SK-N-SH treated with all-trans-retinoic acid at 6 μM for 48 hours (cell line): ENCODE measurements around the gene MAP3K3.

Source experiments
- ARNTL ChIP-seq: fragments of 450-650 bp; formaldehyde crosslinking; IDR thresholded peaks from 2 replicates; pipeline ENCODE4 v1.5.0; 2020; ENCODE audit warnings: low read depth, mild to moderate bottlenecking, moderate library complexity, borderline replicate concordance
- BACH2 ChIP-seq: fragments of 250-450 bp; sonication (Bioruptor Pico); IDR thresholded peaks from 2 replicates; pipeline ENCODE4 v1.9.0; 2021; ENCODE audit warnings: mild to moderate bottlenecking, borderline replicate concordance
- CSDC2 ChIP-seq: fragments of 250-450 bp; sonication (Bioruptor Pico); IDR thresholded peaks from 2 replicates; pipeline ENCODE4 v1.5.0; 2020; ENCODE audit warnings: mild to moderate bottlenecking, moderate library complexity
- GLIS3 ChIP-seq: fragments of 250-450 bp; sonication (Bioruptor Pico); IDR thresholded peaks from 2 replicates; pipeline ENCODE4 v1.5.0; 2020; ENCODE audit warnings: mild to moderate bottlenecking, moderate library complexity
- OSR1 ChIP-seq: fragments of 250-450 bp; sonication (Bioruptor Pico); IDR thresholded peaks from 2 replicates; pipeline ENCODE4 v1.8.0; 2022; ENCODE audit warnings: moderate library complexity, mild to moderate bottlenecking, inconsistent platforms
- PATZ1 ChIP-seq: fragments of 250-450 bp; sonication (Bioruptor Pico); IDR thresholded peaks from 2 replicates; pipeline ENCODE4 v1.8.0; 2020; ENCODE audit warnings: mild to moderate bottlenecking, moderate library complexity, borderline replicate concordance
- PPARA ChIP-seq: fragments of 250-450 bp; sonication (Bioruptor Pico); IDR thresholded peaks from 2 replicates; pipeline ENCODE4 v1.5.0; 2020; ENCODE audit warnings: mild to moderate bottlenecking, borderline replicate concordance
- RARB ChIP-seq: fragments of 250-450 bp; sonication (Bioruptor Pico); IDR thresholded peaks from 2 replicates; pipeline ENCODE4 v1.8.0; 2021; ENCODE audit warnings: mild to moderate bottlenecking, moderate library complexity
- TCF4 ChIP-seq: fragments of 250-450 bp; sonication (Bioruptor Pico); IDR thresholded peaks from 2 replicates; pipeline ENCODE4 v1.8.0; 2021; ENCODE audit warnings: mild to moderate bottlenecking, moderate library complexity, borderline replicate concordance
- TSHZ2 ChIP-seq: fragments of 250-450 bp; sonication (Bioruptor Pico); IDR thresholded peaks from 2 replicates; pipeline ENCODE4 v1.5.0; 2020; ENCODE audit warnings: mild to moderate bottlenecking, moderate library complexity
- ZC3H10 ChIP-seq: fragments of 250-450 bp; sonication (Bioruptor Pico); IDR thresholded peaks from 2 replicates; pipeline ENCODE4 v1.5.1; 2021; ENCODE audit warnings: mild to moderate bottlenecking, moderate library complexity
- ZFP3 ChIP-seq: fragments of 250-450 bp; sonication (Bioruptor Pico); IDR thresholded peaks from 2 replicates; pipeline ENCODE4 v1.5.0; 2020; ENCODE audit warnings: mild to moderate bottlenecking, moderate library complexity
- ZFP30 ChIP-seq: fragments of 450-650 bp; formaldehyde crosslinking; IDR thresholded peaks from 2 replicates; pipeline ENCODE4 v1.5.0; 2022; ENCODE audit warnings: mild to moderate bottlenecking, moderate library complexity
- ZNF565 ChIP-seq: fragments of 450-650 bp; formaldehyde crosslinking; conservative IDR thresholded peaks from 2 replicates; pipeline ENCODE4 v1.5.0; 2020; ENCODE audit warnings: low read depth, mild to moderate bottlenecking, moderate library complexity

GRCh38 chr17:63694950-63695773, 72.9 kb downstream of the MAP3K3 start:
- TF ChIP-seq ZFP3 (CRISPR knock-in tag) (no peak), CSDC2 (CRISPR knock-in tag) (no peak), ARNTL (CRISPR knock-in tag) (no peak), OSR1 (no peak), TCF4 (no peak), RARB (CRISPR knock-in tag) (no peak), GLIS3 (CRISPR knock-in tag) (no peak), PATZ1 (CRISPR knock-in tag) (no peak), ZC3H10 (no peak), ZFP30 (no peak), ZNF565 (CRISPR knock-in tag) (no peak), PPARA (CRISPR knock-in tag) (no peak), TSHZ2 (no peak), BACH2 (CRISPR knock-in tag) (no peak)
